Stimulated activated naive CD4-positive, alpha-beta T cell (primary cell): ENCODE data around the gene MAP2K4.

Experiments
- DNase-seq, 6 experiments: peaks; one replicate each; lab custom pipeline; 2025; lab: John Stamatoyannopoulos, UW

MAP2K4 gene

DNA sequence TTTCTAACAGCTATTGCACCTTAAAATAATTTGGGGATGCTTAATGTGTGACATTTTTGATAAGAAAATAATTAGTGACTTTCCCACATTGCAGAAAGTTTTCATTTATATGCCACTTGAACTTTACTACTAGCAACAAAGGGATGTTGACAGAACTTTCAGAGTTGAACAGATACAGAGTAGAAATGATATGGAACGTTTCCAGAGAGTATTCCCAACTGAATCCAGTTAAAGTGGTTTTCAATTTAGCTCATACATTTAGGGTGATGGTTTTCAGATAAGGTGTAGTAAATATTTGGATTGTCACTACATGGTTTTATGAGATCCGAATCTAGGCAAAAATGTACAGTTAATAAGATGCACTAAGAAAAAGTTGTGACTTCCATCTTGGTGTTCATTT, 17.3 kb downstream of the MAP2K4 start:
- no peak for DNase-seq

DNA sequence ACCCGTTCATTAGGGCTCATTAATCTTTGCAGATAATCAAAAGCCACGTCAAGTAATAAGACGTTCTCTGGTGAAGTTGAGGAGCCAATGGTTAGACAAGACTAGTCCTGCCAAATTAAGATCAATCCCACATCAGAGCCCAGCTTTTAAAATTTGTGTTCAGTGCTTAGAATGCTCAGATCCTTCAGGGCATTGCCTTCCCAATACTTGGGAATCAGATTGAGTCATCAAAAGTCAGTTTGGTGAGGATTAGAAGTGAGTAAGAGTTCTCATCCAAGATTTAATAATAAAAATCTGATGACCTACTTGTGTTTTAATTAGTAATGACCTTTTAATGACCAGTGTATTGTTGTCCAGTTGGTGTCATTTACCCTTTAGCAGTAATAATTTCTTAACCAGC, 19.8 kb downstream of the MAP2K4 start:
- DNase-seq = no peak

DNA sequence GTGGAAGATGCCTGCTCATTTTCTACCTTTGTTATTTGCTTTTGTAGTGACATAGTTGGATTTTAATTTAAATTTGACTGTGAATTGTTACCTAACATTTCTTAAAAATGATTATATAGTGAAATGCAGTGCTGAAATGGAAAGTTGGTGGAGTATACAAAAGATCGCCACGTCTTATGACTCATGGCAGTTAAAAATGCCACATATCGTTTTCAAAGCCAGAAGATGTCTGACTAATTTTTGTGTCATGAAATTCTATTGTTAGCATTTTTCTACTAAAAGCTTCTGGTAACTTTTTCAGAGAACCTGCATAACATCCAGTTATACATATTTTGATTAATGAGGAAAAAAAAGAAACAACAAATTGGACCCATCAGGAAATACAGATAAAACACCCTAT, 20.6 kb downstream of the MAP2K4 start:
- DNase-seq = no peak

DNA sequence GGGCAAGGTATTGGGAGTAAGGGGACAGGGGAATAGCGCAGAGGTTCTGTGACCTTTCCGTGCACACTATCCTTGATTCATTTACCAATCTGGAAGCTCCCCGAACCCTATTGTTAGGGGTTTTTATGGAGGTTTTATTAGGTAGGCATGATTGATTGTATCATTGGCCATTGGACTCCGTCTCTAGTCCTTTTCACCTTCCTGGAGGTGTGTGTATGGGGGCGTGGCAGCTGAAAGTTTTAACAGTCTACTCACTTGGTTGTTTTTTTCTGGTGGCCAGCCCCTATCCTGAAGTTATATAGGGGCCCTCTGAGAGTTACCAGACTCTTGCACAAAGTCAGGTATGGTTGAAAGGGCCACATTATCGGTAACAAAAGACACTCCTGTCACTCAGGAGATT, 23.0 kb downstream of the MAP2K4 start:
- no peak for DNase-seq

DNA sequence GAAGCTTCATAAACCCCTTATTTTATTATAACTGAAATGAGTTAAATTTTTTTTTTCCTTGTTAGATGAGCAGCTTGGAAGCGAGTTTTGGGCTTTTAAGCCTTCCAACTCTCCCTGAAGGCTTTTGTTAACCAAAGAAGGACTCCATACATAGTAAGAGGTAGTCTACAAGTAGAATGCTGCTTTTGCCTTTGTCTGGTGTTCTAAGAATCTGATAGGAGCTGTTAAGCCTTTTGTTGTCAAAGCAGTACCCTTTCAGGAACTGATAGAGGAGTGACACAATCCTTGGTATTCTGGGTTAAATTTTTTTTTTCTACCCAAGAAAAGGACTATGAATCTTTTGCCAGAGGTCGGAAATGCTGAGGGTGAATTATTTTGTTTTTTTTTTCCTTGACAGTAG, 26.1 kb downstream of the MAP2K4 start:
- DNase-seq = no peak

DNA sequence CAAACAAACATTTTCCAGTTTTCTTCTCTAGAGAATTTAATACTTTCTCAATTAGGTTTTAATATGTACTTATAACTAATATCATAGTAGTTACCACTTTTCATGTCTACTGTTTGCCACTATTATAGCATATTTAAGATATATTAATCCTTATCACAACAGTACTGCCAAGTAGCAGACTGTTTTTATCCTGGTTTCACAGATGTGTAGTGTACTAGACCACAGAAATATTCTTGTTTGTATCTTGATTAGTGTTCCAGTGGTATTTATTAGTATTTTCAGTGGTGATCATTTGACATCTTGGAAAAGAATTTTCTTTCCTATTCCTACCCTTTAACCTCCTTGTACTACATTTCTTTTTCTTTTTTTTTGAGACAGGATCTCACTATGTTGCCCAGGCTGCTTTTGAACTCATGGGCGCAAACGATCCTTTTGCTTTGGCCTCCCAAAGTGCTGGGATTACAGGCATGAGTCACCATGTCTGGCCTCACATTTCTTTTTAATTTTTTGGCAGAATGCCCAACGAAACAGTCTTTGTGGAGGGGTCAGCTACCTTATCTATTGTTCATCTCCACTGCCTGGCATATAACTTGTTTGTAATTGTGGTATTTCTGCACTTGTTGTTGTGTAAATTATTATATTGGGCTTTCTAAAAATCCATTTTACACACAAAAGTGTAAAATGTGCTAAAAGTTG, 27.2 kb downstream of the MAP2K4 start:
- no peak for DNase-seq

DNA sequence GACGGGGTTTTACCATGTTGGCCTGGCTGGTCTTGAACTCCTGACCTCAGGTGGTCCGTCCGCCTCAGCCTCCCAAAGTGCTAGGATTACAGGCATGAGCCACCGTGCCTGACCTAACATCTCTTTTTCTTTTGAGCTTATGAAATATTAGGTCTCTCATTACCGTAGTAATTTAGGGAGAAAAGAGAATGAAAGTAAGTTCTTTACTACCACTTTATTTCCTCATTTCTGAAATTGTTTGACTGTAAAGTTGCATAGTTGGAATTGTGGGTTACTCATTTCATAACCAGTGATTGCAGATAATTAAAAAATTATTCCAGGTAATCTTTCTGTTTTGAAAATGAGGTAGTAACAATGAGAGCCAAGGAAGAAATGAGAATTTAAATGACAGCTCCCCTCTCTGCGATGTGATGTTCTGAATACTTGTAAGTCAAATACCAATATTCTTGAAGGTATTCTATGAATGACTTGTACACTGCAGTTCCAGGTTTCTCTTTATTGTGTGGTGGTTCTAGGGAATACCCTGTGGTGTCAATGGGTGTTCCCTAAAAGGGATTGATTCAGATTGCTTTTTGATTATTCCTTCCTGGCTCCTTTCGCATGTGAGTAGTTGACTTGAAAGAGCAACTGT, 28.3 kb downstream of the MAP2K4 start:
- no peak for DNase-seq

DNA sequence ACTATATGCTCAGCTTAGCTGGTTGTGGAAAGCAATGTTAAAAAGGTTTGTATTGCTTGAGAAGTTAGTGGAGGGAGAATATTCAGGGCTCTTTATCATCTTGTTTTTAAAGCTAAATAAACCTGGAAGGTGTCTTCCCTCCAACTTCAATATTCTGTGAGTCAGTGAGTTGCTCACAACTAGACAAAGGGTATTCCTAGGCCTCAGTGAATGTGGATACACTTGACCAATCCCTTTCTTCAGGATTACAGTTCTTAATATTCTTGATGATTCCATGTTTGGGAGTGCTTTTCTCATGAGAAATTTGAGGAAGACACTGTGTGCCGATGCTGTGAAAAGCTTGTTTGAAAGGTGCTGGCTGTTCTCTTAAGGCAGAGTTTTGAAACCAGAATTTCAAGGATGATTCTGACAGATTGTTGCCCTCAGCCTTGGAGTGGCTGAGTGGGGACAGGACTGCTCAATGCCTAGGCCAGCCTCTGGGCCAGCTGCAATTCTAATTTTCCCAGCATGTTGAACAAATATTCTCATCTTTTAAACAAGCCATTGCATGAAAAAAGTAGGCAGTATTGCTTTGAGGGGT, 30.1 kb downstream of the MAP2K4 start:
- no peak for DNase-seq

DNA sequence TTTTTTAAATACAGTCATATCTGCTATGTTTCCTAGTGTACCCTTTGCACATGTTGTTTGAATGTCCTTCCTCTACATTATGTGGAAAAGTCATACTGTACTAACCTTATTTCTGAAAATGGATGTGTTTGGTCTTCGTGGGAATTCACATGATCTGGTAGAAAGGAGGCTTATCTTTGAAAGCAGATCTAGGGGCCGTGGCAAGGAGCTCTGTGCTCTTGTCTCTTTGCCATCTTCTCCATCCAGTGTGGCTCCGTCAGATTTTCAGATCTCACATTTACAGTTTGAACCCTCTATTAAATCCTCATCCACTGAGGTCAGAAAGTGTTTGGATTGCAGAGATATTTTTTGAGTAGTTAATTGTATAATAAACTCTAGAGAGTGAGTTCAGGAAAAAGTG, 32.9 kb downstream of the MAP2K4 start:
- DNase-seq = no peak

DNA sequence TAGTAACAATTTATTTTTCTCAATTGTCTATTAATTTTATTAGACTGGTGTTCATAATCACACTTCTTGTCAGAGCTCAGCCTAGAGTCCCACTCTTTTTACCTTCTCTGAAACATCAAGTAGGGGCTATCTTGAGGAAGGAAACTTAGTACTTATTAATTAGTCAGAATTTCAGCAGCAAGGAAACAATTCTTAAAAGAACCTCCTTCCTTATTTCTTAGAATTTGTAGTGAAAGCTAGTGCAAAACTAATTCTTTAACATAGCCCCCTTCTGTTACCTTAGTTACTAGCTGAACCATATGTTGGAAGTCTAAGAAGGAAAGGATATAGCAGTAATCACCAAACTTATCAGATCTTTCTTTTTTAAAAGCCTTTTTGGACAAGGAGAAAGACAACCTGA, 35.2 kb downstream of the MAP2K4 start:
- DNase-seq = no peak

DNA sequence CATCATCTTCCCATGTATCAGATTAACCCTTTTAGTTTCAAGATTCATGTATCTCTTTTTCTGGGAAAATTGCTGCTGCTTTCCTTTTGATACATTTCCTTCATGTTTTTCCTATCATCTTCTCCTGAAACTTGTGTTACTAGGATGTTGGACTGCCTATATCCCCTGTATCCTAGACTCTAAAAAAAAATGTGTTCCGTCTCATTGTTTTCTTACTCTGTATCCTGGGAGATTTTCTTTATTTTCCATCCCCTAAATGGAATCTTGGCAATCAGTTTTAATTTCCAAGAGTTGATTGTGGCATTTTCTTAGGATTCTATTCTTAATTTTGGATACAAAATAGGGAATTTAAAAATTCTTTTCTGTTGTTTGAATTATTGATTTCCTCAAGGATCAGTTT, 36.8 kb downstream of the MAP2K4 start:
- no peak for DNase-seq

DNA sequence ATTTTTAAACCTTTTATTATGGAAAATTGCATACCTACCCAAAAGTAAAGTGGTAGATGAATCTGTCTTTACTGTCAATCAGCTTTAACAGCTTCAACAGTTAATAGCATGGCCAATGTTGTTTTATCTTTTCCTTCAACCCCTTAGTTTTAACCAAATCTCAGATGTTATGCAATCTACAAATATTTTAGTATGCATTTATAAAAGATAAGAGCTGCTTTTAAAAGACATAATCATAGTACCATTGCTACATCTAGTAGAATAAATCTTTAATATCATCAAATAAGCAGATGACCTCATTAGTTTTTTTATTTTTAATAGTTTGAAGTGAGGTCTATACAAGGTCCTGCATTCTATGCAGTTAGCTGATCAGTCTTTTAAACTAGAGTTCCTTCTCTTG, 37.9 kb downstream of the MAP2K4 start:
- DNase-seq = no peak

DNA sequence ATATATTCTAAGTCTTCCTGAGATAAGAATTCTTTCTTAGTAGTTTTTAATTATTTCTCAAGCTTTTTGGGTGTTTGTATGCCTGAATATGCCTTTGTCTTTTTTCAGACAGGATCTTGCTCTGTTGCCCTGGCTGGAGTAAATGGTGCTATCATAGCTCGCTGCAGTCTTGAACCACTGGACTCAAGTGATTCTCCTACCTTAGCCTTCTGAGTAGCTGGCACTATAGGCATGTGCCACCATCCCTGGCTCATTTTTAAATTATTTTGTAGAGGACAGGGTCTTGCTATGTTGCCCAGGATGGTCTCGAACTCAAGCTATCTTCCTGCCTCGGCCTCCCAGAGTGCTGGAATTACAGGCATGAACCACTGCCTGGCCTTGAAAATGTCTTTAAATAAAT, 41.6 kb downstream of the MAP2K4 start:
- DNase-seq = no peak

DNA sequence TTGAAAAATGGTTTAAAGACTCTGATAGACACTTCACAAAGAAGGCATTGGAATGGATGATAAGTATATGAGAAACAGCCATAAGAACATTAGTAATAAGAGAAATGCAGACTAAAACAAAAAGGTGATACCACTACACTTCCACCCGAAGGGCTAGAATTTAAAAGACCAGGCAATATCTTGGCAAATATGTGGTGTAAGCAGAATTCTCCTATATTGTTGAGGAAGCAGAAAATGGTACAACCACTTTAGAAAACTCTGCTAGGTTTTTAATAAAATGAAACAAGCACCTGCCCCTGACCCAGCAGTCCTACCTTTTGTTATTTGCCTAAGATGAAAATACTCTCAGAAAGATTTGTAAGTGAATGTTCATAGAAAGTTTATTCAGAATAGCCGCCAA, 43.7 kb downstream of the MAP2K4 start:
- DNase-seq = no peak

DNA sequence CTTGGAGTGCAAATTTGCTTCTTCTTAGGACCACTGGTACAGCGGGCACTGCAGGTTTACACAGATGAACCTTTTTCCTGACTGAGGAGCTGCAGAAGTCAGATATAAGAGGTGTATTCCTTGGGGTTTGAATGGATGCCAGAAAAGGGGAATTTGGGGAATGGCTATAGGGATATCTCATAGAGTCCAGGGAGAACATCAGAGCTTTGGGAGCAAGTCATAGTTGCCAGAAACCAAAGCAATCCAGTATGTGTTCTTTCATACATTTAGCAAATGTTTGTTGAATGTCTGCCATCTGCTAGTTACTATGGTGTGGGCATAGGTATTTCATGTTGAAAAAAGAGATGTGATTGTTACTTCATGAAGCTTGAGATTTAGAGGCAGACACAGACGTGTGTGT, 46.8 kb downstream of the MAP2K4 start:
- DNase-seq = no peak

DNA sequence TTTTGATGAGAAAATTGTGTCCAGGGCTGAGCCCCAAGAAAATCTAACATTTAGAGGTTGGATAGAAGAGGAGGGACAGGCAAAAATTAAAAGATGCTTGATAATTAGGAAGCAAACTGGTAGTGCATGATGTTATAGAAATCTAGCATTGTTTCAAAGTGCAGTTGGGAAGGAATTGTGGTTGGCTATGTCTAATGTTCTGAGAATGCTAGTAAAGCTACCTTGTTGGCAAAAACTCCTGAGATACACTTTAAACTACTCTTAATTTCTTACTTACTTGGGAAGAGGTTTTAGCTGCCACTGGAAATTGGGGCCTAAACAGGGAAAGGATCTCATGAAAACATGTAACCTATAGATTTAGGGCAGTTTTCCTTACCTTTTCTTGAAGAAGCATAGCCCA, 48.3 kb downstream of the MAP2K4 start:
- no peak for DNase-seq

DNA sequence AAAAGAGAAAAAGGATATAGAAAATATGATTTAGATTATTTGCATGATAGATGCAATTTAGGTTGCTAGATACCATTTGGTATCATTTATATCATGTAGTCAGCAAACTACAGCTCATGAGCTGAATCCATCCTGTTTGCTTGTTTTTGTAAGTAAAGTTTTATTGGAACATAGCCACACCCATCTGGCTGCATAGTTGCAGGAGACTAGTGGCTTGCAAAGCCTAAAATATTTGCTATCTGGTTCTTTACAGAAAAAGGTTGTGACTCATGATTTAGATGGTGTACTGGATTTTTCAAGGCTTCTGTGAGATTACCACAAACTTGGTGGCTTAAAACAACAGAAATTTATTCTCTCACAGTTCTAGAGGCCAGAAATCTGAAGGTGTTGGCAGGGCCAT, 49.9 kb downstream of the MAP2K4 start:
- DNase-seq = no peak

DNA sequence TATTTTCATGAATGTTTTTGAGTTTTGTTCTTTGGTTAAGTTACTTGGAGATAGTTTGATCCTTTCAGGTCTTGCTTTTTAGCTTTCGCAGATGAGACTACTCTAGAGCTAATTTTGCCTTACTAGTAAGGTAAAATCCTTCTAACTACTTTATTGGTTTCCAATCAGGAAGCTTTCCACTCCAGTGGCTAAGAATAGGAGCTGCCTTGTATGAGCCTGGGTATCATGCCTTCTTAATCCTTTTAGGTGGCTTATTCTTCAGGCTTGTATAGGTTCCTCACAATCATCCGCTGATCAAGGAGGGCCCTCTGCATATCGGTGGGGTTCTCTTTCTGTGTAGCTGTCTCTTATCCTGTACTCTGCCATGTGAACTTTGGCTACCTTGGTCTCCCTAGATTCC, 53.7 kb downstream of the MAP2K4 start:
- DNase-seq = no peak

DNA sequence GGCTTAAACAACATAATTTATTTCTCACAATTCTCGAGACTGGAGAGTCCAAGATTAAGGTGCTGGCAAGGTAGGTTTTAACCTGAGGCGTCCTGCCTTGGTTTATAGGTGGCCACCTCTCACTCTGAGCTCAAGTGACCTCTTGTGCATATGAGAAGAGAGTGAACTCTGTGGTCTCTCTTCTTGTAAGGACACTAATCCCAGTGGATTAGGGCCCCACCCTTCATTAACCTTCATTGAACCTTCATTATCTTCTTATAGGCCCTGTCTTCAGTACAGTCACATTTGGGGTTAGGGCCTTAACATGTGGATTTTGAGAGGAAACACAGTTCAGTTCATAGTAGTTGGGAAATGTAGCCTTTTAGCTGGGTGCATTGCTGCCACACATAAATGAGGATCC, 57.1 kb downstream of the MAP2K4 start:
- DNase-seq = no peak

DNA sequence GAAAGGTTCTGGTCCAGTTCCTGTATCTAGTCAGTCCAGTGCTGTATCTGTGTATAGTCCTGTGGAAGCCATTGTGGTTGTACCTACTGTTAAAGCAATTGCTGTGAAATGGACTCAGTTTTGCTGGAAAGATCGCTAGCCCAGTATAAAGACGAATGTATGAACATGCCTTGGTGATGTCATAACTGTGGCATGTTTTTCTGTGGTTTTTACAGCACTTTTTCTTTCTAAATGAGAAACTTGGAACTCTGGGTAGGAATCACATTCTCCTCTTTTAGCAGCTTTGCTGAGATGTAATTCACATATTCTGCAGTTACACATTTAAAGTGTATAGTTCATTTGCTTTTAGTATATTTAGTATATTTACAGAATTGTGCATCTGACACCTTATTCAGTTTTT, 58.1 kb downstream of the MAP2K4 start:
- DNase-seq = no peak

DNA sequence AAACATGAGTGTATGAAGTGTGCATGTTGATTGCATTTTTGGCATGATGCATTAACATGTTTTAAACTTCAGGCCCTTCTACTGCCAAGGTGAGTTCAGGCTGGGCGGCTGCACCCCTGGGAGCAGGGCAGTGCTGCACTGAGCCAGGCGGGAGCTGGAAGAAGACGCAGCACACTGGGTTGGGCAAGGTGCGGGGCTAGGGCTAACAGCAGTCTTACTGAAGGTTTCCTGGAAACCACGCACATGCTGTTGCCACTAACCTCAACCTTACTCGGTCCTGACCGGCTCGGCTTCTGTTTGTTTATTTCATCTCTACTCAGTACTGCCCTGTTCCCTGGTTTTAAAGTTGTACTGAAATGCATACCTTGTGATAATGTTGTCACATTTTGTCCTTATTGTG, 61.0 kb downstream of the MAP2K4 start:
- no peak for DNase-seq

DNA sequence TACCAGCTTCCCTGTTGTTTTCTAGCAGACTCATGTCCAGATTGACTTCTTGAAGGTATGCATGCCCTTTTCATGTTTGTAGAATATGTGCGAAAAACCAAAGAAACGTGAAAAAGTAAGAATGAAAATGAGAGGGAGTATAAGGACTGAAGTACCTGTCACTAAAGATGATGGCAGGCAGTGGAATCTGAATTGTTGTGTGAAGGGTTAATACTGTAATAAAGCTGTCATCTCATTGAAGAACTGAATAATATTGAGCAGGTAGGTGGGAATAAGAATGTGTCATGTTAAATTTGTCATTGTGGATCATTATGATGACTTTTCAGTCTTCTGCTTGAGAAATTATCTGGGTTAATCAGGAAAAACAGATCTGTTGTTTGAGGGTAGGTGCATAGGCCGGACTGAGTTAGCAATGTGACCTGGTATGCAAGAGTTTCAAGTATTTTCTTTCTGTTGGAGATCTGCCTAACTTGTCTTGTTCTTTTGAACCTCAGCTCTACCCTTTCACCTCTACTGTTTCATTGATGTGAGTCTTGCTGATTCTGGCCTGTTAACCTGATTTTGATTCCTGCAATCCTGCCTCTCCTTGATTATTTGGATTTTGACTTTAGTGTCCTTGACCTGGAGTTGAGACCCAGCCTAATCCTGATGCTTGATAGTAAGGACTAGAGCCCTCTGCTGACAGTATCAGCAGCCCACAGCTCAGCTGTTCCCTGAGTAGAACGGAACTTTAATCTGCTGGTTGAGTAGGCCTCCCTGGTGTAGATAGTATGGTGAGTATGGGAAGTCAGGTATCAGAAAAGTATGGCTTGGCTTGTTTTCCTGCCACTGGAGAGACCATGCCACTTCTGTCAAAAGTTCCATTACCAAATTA, 64.6 kb downstream of the MAP2K4 start:
- DNase-seq = no peak

DNA sequence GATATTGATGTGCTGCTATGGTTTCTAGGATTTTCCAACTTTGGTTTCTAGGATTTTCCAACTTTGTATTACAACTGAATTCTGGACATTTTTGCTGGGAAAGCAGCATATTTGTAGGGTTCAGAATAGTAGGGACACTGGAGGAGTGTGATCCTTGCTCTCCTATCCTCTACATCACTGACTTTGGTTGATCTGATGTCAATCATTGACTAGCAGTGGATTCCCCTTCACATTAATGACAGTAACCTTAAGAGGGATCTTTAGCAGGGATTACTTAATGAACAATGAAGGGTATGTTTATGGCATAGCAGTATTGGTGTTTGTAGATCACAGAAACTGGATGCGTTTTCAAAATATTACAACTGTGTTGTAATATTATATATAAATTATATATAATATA, 67.4 kb downstream of the MAP2K4 start:
- DNase-seq = no peak
